Stomach (tissue), 4 donors: ENCODE measurements around the gene GPATCH2.

Experiments
- POLR2A ChIP-seq, 4 donors: fragments of 450-650 bp; IDR thresholded peaks; one replicate each; pipeline ENCODE4 v1.6.1; 2016; ENCODE audit warnings: antibody characterized with exemption in 4 of 4, control low read depth in 2 of 4, mild to moderate bottlenecking in 1 of 4, moderate library complexity in 1 of 4
- POLR2AphosphoS5 ChIP-seq, 3 donors: sonication (generic); formaldehyde crosslinking; IDR thresholded peaks; one replicate each; pipeline ENCODE4 v1.6.1; 2016; ENCODE audit warnings: antibody characterized with exemption in 3 of 3
- TF ChIP-seq, protein P1 (sequence below), 7 experiments: fragments of 450-650 bp in 4 of 7; fragments of 200-600 bp in 3 of 7; sonication (generic) in 3 of 7; IDR thresholded peaks; one replicate each; pipeline ENCODE4 v1.5.1; 2016 to 2019; ENCODE audit warnings: antibody characterized with exemption in 7 of 7, control low read depth in 2 of 7, mild to moderate bottlenecking in 1 of 7

- TF ChIP-seq, protein P1, sequence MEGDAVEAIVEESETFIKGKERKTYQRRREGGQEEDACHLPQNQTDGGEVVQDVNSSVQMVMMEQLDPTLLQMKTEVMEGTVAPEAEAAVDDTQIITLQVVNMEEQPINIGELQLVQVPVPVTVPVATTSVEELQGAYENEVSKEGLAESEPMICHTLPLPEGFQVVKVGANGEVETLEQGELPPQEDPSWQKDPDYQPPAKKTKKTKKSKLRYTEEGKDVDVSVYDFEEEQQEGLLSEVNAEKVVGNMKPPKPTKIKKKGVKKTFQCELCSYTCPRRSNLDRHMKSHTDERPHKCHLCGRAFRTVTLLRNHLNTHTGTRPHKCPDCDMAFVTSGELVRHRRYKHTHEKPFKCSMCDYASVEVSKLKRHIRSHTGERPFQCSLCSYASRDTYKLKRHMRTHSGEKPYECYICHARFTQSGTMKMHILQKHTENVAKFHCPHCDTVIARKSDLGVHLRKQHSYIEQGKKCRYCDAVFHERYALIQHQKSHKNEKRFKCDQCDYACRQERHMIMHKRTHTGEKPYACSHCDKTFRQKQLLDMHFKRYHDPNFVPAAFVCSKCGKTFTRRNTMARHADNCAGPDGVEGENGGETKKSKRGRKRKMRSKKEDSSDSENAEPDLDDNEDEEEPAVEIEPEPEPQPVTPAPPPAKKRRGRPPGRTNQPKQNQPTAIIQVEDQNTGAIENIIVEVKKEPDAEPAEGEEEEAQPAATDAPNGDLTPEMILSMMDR (IDR thresholded peaks at IDR 0.05) = no peak
- TF ChIP-seq POLR2A (IDR thresholded peaks at IDR 0.05) (no peak), POLR2AphosphoS5 (IDR thresholded peaks at IDR 0.05) (no peak)
These were observed 105.0 kb downstream of the GPATCH2 start for GRCh38 chr1:217525773-217526490.
